KOPT-K1 (cell line): Measurements from ENCODE around the gene SYNE4.

Experiments
- H3K27ac ChIP-seq: fragments of 200-600 bp; sonication (generic); 2 replicates; pipeline ENCODE4 v1.5.1; 2016; ENCODE audit warnings: antibody characterized with exemption, mild to moderate bottlenecking, low read depth, low read length; ENCODE audit not compliant: poor library complexity, severe bottlenecking
- H3K36me3 ChIP-seq: fragments of 200-600 bp; sonication (generic); 2 replicates; pipeline ENCODE4 v1.5.1; 2017; ENCODE audit warnings: antibody characterized with exemption, mild to moderate bottlenecking, low read length, moderate library complexity; ENCODE audit not compliant: insufficient read depth
- H3K9me3 ChIP-seq: fragments of 200-600 bp; sonication (generic); 2 replicates; pipeline ENCODE4 v1.5.1; 2017; ENCODE audit warnings: antibody characterized with exemption, low read length, mild to moderate bottlenecking; ENCODE audit not compliant: insufficient read depth, poor library complexity, severe bottlenecking

Gene SYNE4

DNA sequence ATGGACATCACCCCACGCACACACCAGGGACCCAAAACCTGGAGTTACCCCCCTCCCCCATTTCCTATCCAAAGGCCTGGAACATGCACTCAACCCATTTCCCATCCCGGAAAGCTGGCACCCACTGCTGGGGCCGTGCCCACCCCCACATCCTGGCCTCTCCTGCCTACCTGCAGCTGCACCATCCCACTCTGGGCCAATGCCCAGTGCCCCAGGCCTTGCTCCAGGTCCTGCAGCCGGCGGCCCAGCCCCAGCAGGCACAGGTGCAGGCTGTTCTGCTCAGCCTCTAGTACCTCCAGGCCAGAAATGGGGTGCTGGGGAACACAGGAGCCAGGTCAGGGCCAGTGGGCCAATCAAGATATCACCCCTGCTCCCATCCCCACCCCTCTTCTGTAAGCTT lies 1.7 kb downstream of the SYNE4 start:
- Histone ChIP-seq H3K9me3 (no peaks in the 10 kb centered on the region), H3K36me3 (peaks cover 11% of the 10 kb centered on the region), H3K27ac (no peak overlapping the region)

DNA sequence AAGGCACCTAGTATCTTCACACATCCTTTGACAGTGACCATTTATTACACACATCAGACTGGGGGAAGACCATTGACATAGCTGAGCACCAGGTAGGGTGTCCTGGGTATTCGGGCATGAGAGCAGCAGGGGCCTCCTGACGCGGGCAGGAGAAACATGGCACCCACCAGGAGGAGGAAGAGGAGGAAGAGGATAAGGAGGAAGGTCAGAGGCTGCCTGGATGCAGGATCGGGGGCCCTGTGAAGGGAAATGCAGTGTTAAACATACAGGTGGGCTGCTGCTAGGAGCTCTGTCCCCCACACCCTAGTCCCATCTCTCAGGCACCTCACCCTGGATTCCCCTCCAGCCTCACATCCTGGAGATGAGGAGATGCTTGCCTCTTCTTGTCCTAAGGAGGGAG lies 5.3 kb downstream of the SYNE4 start:
- Histone ChIP-seq H3K27ac (no peak overlapping the region), H3K36me3 (peaks cover 36% of the 10 kb centered on the region)

DNA sequence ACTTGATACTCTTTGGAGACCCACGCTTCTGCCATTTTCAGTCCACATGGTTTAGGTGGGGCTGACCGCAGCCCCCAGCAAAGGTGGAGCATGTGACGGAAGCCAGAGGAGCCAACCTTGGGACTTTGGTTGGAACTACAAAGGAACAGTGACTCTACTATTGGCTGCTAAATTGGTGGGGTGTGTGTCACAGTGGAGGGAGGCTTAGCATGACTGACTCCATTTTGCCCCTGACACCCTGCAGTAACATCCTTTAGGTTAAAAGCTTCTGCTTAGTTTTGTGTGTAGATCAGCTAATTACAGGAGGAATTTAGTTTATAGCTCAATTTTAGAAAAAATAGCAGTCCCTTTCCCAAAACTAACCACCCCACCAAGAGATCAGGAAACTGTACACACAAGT lies 7.0 kb downstream of the SYNE4 start:
- no peak overlapping the region for H3K27ac ChIP-seq
- H3K9me3 ChIP-seq = no peaks in the 10 kb centered on the region
- peaks cover 45% of the 10 kb centered on the region for H3K36me3 ChIP-seq

More for the DNA sequence above, 5.3 kb downstream of the SYNE4 start:
- H3K9me3 ChIP-seq = no peaks in the 10 kb centered on the region

DNA sequence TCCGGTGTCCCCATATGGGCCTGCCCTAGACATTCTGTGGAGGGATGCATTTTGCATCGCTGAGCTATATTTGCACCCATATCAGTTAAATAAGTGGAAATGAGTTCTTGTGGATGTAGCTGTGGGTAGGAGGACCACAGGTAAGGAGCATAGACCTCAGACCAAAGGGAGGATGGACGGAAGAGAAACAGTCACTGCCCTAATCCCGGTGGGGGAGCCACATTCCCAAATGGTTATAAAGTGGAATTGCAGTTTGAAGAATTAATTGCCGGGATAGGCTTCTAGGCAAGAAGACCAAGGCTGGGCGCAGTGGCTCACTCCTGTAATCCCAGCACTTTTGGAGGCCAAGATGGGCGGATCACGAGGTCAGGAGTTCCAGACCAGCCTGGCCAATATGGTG lies 11.8 kb downstream of the SYNE4 start:
- Histone ChIP-seq H3K27ac (no peak overlapping the region), H3K9me3 (no peaks in the 10 kb centered on the region), H3K36me3 (peaks cover 33% of the 10 kb centered on the region)

DNA sequence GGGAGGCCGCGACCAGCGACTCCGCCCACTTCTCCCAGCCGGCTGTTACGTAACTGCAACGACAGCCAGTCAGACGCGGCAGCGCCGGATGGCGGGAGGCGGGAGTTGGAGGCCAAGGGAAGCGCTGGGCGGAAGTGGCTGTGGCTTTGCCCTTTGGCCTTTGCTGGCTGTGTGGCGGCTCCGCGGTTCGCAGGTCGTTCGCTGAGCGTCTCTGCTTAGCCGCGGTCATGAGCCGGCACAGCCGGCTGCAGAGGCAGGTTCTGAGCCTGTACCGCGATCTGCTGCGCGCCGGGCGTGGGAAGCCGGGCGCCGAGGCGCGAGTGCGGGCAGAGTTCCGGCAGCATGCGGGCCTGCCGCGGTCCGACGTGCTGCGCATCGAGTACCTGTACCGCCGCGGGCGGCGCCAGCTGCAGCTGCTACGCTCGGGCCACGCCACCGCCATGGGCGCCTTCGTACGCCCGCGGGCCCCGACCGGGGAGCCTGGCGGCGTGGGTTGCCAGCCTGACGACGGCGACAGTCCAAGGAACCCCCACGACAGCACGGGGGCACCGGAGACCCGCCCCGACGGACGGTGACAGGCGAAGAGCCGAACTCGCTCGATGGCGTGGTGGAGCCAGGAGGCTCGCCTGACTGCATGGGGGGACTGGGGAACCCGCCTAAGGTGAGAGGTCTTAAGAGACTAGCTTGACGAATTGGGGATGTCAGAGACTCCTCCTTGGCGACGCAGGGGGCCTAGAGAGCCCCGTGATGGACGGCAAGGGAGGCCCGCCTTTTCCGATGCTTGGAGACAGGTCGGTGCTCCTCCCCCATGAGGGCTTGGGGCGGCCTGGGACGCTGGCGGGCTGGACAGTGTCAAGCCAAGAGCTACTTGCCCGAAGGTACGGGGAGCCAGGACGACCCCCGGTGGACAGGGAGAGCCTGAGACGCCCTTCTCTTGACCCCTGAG lies 13.3 kb downstream of the SYNE4 start, which contains the start of gene SDHAF1:
Gene SDHAF1 (plus strand): TSS at position 141 of the 946 bp plus-strand sequence. CDS start 87 bp downstream, at position 228.
- H3K27ac ChIP-seq = peak within 1 kb of the TSS; percentile 63
- peaks cover 20% of the 10 kb centered on the region for H3K36me3 ChIP-seq

DNA sequence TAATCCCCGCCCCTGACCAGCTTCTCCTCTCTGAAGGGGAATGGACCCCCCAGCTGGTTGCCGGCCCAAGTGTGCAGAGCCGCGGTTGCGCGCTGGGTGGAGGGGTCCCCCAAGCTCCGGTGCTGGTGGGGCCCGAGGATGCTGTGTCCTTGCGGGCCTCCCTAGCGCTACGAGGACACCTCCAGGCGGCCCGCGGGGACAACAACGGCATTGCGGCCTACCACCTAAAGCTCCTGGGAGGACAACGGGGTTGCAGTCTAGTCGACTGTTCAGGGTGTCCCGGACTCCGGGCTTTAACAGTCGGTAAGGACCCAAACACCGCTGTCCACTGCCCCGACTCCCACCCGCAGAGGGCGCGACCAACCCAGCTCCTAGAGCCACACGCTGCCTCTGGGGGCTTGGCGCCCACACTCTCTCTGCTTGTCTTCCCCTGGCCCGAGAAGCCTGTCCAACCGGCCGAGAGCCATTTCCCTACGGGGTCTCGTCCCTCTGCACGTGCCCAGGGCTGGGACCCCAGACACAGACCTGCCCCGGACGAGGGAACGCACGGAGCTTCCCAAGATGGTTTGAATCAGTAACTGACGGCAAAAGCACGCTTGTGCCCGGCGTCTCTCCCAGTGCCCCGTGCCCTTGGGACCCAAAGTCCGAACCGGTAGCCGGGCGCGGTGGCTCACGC lies 14.6 kb downstream of the SYNE4 start:
- H3K9me3 ChIP-seq = peaks cover 5% of the 10 kb centered on the region
- H3K27ac ChIP-seq = no peak overlapping the region
- peaks cover 16% of the 10 kb centered on the region for H3K36me3 ChIP-seq

More for the DNA sequence above, 13.3 kb downstream of the SYNE4 start, which contains the start of gene SDHAF1:
- no peaks in the 10 kb centered on the region for H3K9me3 ChIP-seq

DNA sequence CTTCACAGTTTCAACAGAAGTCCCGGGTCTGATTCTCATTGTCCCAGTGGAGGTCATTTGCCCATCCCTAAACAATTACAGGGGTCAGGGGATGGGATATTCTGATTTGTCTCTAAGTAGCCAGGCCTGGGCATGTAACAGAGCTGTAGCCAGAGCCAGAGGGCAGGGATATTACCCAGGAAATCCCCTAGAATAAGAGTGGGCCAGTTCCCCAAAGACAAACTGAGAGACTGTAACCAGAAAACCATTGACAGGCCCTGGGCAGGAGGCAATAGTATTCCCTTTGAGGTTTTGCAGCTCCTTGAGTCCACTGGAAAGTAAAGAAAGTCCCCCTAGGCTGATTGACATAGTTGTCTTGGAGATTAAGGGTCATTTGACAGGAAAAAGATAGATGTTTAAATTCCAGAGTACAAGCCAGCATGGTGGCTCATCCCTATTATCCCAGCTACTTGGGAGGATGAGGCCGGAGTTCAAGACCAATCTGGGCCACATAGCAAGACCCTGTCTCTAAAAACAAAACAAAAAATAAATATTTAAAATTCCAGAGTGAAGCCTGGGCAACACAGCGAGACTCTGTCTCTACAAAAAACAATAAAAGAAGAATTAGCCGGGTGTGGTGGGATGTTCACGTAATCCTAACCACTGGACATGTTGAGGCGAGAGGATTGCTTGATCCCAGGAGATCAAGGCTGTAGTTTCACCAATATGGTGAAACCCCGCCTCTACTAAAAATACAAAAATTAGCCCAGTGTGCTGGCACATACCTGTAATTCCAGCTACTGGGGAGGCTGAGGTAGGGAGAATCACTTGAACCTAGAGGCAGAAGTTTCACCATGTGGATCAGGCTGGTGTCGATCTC lies 15.5 kb downstream of the SYNE4 start:
- Histone ChIP-seq H3K9me3 (peaks cover 11% of the 10 kb centered on the region), H3K27ac (no peak overlapping the region)

DNA sequence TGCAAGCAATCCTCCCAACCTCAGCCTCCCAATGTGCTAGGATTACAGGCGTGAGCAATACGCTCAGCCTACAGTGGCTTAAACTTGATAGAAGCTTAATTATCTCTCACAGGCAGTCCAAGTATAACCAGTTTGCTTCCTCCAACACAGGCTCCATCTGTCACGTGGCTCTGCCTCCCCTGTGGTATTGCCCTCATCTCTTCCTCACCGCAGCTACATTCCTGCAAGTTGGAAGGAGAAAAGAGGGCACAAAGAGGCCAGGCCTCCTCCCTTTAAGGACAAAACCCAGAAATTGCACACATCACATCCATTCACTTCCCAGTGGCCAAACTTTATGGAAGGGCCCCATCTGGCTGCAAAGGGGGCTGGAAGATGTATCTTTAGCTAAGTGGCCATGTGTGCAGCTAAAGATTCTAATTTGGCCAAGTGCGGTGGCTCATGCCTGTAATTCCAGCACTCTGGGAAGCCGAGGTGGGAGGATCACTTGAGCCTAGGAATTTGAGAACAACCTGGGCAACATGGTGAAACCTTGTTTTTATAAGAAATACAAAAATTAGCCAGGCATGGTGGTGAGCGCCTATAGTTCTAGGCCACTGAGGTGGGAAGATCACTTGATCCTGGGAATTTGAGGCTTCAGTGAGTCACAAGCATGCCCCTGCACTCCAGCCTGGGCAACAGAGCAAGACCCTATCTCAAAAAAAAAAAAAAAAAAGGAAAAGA lies 16.7 kb downstream of the SYNE4 start:
- Histone ChIP-seq H3K9me3 (peaks cover 11% of the 10 kb centered on the region), H3K27ac (no peak overlapping the region), H3K36me3 (no peaks in the 10 kb centered on the region)

More for the DNA sequence above, 15.5 kb downstream of the SYNE4 start:
- H3K36me3 ChIP-seq = peaks cover 7% of the 10 kb centered on the region

DNA sequence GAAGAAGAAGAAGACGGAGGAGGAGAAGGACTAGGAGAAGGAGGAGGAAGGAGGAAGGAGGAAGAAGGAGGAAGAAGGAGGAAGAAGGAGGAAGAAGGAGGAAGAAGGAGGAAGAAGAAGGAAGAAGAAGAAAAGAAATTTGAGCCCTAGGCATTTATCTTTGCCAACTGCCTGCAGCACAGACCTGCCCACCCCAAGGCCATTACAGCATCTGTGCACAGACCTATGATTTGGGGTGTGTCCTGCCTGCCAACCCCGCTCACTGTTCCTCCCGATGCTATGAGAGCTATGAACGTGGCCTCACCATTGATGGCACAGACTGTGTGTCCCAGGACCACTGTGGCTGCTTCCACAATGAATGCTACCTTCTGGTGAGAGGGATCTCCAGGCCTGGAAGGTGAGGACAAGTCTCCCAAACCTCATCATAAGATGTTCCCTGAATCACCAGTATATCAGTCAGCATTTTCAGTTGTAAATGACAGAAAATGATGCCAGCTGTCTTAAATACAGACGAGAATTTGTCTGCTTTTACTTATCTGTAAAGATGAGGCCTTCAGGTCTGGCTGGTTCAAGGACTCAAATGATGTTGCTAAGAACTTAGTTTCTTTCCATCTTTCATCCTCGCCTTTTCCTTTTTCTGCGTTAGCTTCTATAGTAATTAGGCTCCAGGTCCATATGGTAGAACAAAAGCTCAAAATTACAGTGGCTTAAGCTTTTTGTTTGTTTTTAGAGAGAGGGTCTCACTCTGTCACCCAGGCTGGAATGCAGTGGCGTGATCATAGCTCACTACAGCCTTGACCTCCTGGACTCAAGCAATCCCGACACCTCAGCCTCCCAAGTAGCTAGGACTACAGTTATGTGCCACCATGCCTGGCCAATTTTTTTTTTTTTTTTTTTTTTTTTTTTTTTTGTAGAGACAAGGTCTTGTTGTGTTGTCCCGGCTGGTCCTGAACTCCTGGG lies 17.6 kb downstream of the SYNE4 start:
- Histone ChIP-seq H3K27ac (no peak overlapping the region), H3K9me3 (peaks cover 11% of the 10 kb centered on the region), H3K36me3 (no peaks in the 10 kb centered on the region)

DNA sequence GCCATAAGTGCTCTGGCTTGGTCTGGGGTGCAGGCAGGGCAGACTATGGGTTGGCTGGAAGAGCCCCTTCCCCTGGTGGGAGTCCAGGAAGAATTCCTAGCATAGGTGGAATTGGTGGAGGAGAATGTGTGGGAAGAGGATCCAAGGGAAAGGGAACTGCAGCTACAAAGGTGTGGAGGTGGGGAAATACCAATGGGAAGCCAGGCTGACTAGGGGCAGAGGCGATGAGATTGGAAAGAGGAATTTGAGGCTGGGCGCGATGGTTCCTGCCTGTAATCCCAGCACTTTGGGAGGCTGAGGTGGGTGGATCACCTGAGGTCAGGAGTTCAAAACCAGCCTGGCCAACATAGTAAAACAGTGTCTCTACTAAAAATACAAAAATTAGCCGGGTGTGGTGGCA lies 18.5 kb downstream of the SYNE4 start:
- peaks cover 11% of the 10 kb centered on the region for H3K9me3 ChIP-seq
- H3K27ac ChIP-seq = no peak overlapping the region

DNA sequence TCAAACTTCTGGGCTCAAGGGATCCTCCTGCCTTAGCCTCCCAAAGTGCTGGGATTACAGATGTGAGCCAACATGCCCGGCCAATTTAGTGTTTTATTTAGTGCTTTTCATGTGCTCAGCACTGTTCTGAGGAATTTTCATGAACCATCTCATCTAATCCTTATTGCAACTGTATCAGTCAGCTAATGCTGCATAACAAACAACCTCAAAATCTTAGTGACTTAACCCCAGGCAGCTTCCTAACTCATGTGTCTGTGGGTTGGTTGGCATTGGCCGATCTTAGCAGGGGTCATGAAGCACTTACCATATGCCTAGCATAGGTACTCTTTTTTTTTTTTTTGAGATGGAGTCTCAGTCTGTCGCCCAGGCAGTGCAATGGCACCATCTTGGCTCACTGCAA lies 19.8 kb downstream of the SYNE4 start:
- peaks cover 11% of the 10 kb centered on the region for H3K9me3 ChIP-seq
- H3K27ac ChIP-seq = no peak overlapping the region
- no peaks in the 10 kb centered on the region for H3K36me3 ChIP-seq

More for the DNA sequence above, 18.5 kb downstream of the SYNE4 start:
- H3K36me3 ChIP-seq = no peaks in the 10 kb centered on the region

DNA sequence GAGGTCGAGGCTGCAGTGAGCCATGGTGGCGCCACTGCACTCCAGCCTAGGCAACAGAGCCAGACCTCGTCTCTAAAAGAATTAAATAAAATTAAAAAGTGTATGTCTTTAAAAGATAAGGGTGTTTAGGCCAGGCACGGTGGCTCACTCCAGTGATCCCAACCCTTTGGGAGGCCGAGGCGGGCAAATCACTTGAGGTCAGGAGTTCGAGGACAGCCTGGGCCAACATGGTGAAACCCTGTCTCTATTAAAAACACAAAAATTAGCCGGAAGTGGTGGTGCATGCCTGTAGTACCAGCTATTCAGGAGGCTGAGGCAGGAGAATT lies 21.1 kb downstream of the SYNE4 start:
- Histone ChIP-seq H3K36me3 (no peaks in the 10 kb centered on the region), H3K9me3 (peaks cover 11% of the 10 kb centered on the region), H3K27ac (no peak overlapping the region)

DNA sequence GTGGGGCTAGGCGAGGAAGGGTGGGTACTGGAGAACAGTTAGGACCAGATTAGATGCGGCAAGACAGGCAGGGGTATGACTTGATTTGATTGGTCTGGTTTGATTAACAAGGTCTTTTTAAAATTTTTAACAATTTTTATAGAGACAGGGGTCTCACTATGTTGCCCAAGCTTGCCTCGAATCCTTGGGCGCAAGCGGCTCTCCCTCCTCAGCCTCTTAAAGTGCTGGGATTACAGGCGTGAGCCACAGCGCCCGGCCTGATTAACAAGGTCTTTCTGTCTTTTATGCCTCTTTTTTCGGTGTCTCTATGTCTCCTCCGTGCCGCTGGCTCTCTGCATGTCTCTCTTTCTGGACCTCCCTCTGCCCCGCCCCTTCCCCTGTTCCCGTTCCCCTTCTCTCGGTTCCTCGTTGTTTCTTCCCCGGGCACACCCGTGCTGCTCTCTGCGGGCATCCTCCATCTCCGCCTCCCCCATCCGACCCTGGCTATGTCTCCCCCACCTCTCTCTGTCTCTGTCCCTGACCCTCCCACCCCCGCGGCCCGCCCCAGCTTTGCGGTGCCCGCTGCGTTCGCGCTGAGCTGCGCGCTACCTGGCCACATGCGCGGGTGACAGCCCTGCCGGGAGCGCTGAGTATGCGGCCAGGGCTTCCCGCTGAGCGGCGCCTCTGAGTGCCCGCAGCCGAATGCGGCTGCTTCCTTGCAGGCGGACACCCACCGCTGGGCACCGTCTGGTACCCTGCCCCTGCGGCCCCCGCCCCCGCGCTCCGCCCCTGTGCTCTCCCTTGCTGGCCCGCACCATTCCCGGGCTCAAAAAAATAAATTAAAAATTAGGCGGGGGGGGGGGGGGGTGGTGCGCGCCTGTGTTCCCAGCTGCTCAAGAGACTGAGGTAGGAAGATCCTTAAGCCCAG lies 21.7 kb downstream of the SYNE4 start:
- peaks cover 11% of the 10 kb centered on the region for H3K9me3 ChIP-seq
- H3K27ac ChIP-seq = no peak overlapping the region
- H3K36me3 ChIP-seq = no peaks in the 10 kb centered on the region
